ENCODE results near the gene CFAP299. TPM values are rescaled to one million over a fixed set of nuclear protein-coding genes. Genes with fewer than 3 reads are reported as not detected.

CFAP299 gene
- 4.9 and 16.1 TPM in 2 replicates for polyA plus RNA-seq

GRCh38 chr4:80335554-80336358 lies at the start of gene CFAP299:
TSS of gene CFAP299 (plus strand) at chr4:80335730.

Other genes starting within 250 kb of the CFAP299 start
- 0.43 and 2.6 TPM in 2 replicates for gene PRDM8, start 138.2 kb upstream of the CFAP299 start, polyA plus RNA-seq
- 0.99 and 1.8 TPM in 2 replicates for gene FGF5, start 69.1 kb upstream of the CFAP299 start, polyA plus RNA-seq

All from Purkinje cell (primary cell).